ENCODE data around the gene DDR2.

DNA sequence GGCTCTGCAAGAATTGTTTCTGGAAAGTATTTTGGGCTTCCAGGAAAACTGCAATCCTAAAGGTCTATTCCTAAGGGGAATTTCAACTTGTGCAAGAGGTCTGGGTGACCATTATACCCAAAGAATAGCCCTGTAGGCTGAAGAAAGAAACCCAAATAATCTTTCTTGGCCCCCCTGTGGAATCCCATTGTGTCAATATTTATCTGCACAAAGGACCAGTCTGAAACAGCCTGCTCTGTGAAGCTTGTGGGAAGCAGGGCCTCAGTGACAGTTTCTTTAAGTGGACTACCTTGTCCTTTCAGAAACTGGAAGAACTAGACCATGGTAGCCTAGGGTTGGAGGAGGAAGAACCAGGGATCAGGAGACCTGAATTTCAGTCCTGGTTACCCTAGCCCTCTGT is 99.8 kb downstream of the DDR2 start:
- TF ChIP-seq NFRKB (IDR thresholded peaks at IDR 0.05) (no peak), ZNF384 (IDR thresholded peaks at IDR 0.05) (no peak), SUZ12 (IDR thresholded peaks at IDR 0.05) (no peak), BHLHE40 (IDR thresholded peaks at IDR 0.05; ENCODE audit: borderline replicate concordance) (no peak), FOXK2 (IDR thresholded peaks at IDR 0.05) (no peak), FOXM1 (IDR thresholded peaks at IDR 0.05; ENCODE audit: borderline replicate concordance) (no peak), SP1 (IDR thresholded peaks at IDR 0.05) (no peak), L3MBTL2 (conservative IDR thresholded peaks at IDR 0.05) (no peak), ELF4 (IDR thresholded peaks at IDR 0.05) (no peak), FOXA1 (IDR thresholded peaks at IDR 0.05) (no peak)

Data from HEK293T (cell line).